HT1080 (cell line): ENCODE measurements around the gene C12orf42. TPM values are rescaled to one million over a fixed set of nuclear protein-coding genes. Genes with fewer than 3 reads are reported as not detected.
A peak's percentile ranks its signal among the peaks of the same experiment; 100 is the strongest.

ENCODE experiments used
- DNase-seq: peaks from one replicate; pipeline ENCODE4 v3.0.0-alpha.2; 2015; ENCODE audit warnings: low read depth
- total RNA-seq: library from RNA; depleted of rRNA; stranded (reverse); fragments of >200 nt; shearing (Covaris generic); gene quantifications from 2 replicates; pipeline ENCODE4 v1.2.3, GENCODE V29; 2014; rRNA removed

The C12orf42 gene
- total RNA-seq, 1 experiment from 2014 or later = not detected

GRCh38 chr12:103272949-103273348, 222.8 kb downstream of the C12orf42 start:
- peak; percentile 64 for DNase-seq

- DNase-seq = peak; percentile 62
Measured at GRCh38 chr12:103269946-103270345, 225.8 kb downstream of the C12orf42 start.

GRCh38 chr12:103268831-103269514, 226.8 kb downstream of the C12orf42 start:
- no peak for DNase-seq

- no peak for DNase-seq
Measured at GRCh38 chr12:103257763-103258162, 238.0 kb downstream of the C12orf42 start.

Other genes starting within 250 kb of the C12orf42 start
- not detected in 2 replicates for gene STAB2, start 91.3 kb upstream of the C12orf42 start, total RNA-seq